Sciatic nerve (tissue), 2 donors: Measurements from ENCODE around the gene DNER. TPM values are rescaled to one million over a fixed set of nuclear protein-coding genes. Genes with fewer than 3 reads are reported as not detected.
A peak's percentile ranks its signal among the peaks of the same experiment; 100 is the strongest.
"Not testable (repeated sequence)": the region's sequence is repeated elsewhere in the genome, so short reads cannot be mapped to it uniquely, and the experiment has no call there.

ENCODE experiments used
- ATAC-seq: fragments of 200-7000 bp; cut with Tn5 transposase; one replicate; pipeline ENCODE4 v1.9.1; 2020; ENCODE audit warnings: mild to moderate bottlenecking, moderate library complexity
- DNase-seq: peaks from one replicate; pipeline ENCODE4 v3.0.0-alpha.2; 2020; ENCODE audit warnings: low spot score
- intact Hi-C: fragments of 100-400 bp; cut with DNase I; formaldehyde crosslinking; loops from one replicate; pipeline ENCODE4 v1.14.2; 2022
- total RNA-seq: library from RNA; stranded (reverse); fragmentation: NEBNext Ultra II Directional; extraction: Animal tissue kit (Norgen Biotek cat#: 25700); gene quantifications from one replicate; pipeline ENCODE4 v1.2.1, GENCODE V29; 2021
- donor health status: DM: no; HTN: no; CAD: no.
- donor health status: DM: no; HTN: no; CAD: no.

Gene DNER
- total RNA-seq, 1 donor from 2014 or later = 0.71 TPM

- DNase-seq = no peak
- intact Hi-C loops = no loop called here
- no peak for ATAC-seq
These were observed 374.1 kb downstream of the DNER start for GRCh38 chr2:229340086-229340760.

GRCh38 chr2:229339618-229340017, 374.7 kb downstream of the DNER start:
- ATAC-seq (no peak), DNase-seq (no peak)
- intact Hi-C loops = no loop called here

GRCh38 chr2:229339171-229339570, 375.2 kb downstream of the DNER start:
- intact Hi-C loops, ATAC-seq, DNase-seq: not testable (repeated sequence)

GRCh38 chr2:229335877-229336346, 378.4 kb downstream of the DNER start:
- DNase-seq (no peak), ATAC-seq (peak; percentile 48)
- intact Hi-C loops = no loop called here

- ATAC-seq = no peak
These were observed 379.0 kb downstream of the DNER start for GRCh38 chr2:229335330-229335729.

GRCh38 chr2:229330952-229331351, 383.4 kb downstream of the DNER start:
- DNase-seq (no peak), ATAC-seq (peak; percentile 82)
- intact Hi-C loops = no loop called here

More at GRCh38 chr2:229335330-229335729, 379.0 kb downstream of the DNER start:
- DNase-seq = no peak
- intact Hi-C loops = no loop called here

GRCh38 chr2:229319558-229319957, 394.8 kb downstream of the DNER start:
- intact Hi-C loops = no loop called here
- ATAC-seq (no peak), DNase-seq (no peak)

GRCh38 chr2:229314117-229314516, 400.2 kb downstream of the DNER start:
- DNase-seq (no peak), ATAC-seq (no peak)
- intact Hi-C loops = no loop called here

GRCh38 chr2:229313591-229313990, 400.8 kb downstream of the DNER start:
- ATAC-seq (peak; percentile 75), DNase-seq (no peak)
- intact Hi-C loops = no loop called here

Other genes with a start within 250 kb of the DNER start
- 235 TPM for gene TRIP12, start 207.5 kb upstream of the DNER start, total RNA-seq
- gene FBXO36, start 207.9 kb upstream of the DNER start, total RNA-seq = 3.2 TPM